Measurements from ENCODE around the gene GALNT2.

DNA sequence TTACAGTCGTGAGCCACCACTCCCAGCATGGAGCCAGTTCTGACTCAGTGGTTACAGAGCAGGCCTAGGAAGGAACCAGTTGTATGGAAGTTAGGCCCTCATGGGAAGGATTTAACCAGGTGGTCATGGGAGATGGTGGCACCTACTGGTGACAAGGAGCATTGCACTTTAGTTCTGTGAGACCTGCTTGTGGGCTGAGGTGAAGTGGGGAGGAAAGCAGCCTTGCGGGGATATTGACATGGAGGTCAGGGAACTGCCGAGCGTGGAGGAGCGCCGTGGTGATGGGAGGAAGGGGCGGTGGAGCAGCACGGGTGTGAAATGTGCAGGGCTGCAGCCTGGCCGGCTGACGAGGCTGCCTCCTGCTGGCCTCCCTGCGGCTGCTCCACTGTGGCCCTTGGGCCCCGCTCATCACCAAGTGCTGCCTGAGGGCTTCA, 100.4 kb downstream of the GALNT2 start:
- TF ChIP-seq EZH2 (IDR thresholded peaks at IDR 0.05) (no peak), POLR2AphosphoS5 (IDR thresholded peaks at IDR 0.05; ENCODE audit: borderline replicate concordance, low read depth, low read length) (no peak)
